MCF 10A (cell line): ENCODE results near the gene EFCAB10. TPM values are rescaled to one million over a fixed set of nuclear protein-coding genes. Genes with fewer than 3 reads are reported as not detected.

ENCODE experiments used
- BruUV-seq: library from RNA; stranded (reverse); fragments of 400-500 nt; replicated peaks from 2 replicates; lab custom pipeline; 2021; lab: Mats Ljungman, UMichigan
- CTCF ChIA-PET: fragments of 300-600 bp; sonication (Branson Sonifier 250); formaldehyde crosslinking; extraction: SDS; loops from one replicate; lab custom pipeline; 2021; ENCODE audit warnings: antibody characterized with exemption, inconsistent platforms; lab: Yijun Ruan, JAX
- POLR2A ChIA-PET: fragments of 300-600, 350-650 bp; sonication (Branson Sonifier 250); formaldehyde crosslinking; extraction: SDS; loops from one replicate; lab custom pipeline; 2020; ENCODE audit warnings: antibody characterized with exemption, inconsistent platforms; lab: Yijun Ruan, JAX
- DNase-seq: peaks from one replicate; pipeline ENCODE4 v3.0.0-alpha.2; 2018; ENCODE audit not compliant: unreplicated experiment
- H3K27ac Mint-ChIP-seq: one replicate; pipeline ENCODE4 v1.8.0; 2022; ENCODE audit warnings: mild to moderate bottlenecking, low read depth, mixed read lengths; ENCODE audit not compliant: unreplicated experiment
- H3K27me3 Mint-ChIP-seq: one replicate; pipeline ENCODE4 v1.8.0; 2022; ENCODE audit warnings: mixed read lengths; ENCODE audit not compliant: insufficient read depth, unreplicated experiment
- H3K36me3 Mint-ChIP-seq: one replicate; pipeline ENCODE4 v1.8.0; 2022; ENCODE audit warnings: mild to moderate bottlenecking, moderate library complexity, mixed read lengths; ENCODE audit not compliant: insufficient read depth, unreplicated experiment
- H3K4me1 Mint-ChIP-seq: one replicate; pipeline ENCODE4 v1.8.0; 2022; ENCODE audit warnings: mixed read lengths; ENCODE audit not compliant: insufficient read depth, unreplicated experiment
- H3K4me3 Mint-ChIP-seq: one replicate; pipeline ENCODE4 v1.8.0; 2022; ENCODE audit warnings: mild to moderate bottlenecking, moderate library complexity, mixed read lengths; ENCODE audit not compliant: unreplicated experiment
- H3K9me3 Mint-ChIP-seq: one replicate; pipeline ENCODE4 v1.8.0; 2022; ENCODE audit warnings: mixed read lengths; ENCODE audit not compliant: unreplicated experiment
- CTCF ChIP-seq: fragments of 200-600 bp; IDR thresholded peaks from one replicate; pipeline ENCODE4 v1.8.0; 2022; ENCODE audit warnings: antibody characterized with exemption, mild to moderate bottlenecking; ENCODE audit not compliant: unreplicated experiment
- intact Hi-C: fragments of 100-400 bp; cut with micrococcal nuclease; formaldehyde crosslinking; loops from 2 replicates; pipeline ENCODE4 v1.14.1; 2022
- total RNA-seq: library from RNA; stranded (reverse); gene quantifications from 2 replicates; pipeline ENCODE4 v1.2.3, GENCODE V29; 2022

EFCAB10 gene
- total RNA-seq, 1 experiment from 2014 or later = not detected

GRCh38 chr7:105565190-105565589, 16.1 kb downstream of the EFCAB10 start:
- no TSS peak for BruUV-seq
- POLR2A ChIA-PET = interaction anchor here (0.5 to 0.9 kb wide), 2 partner anchors 14 to 91 kb away, joined by 3 read pairs; no protein-coding TSS in a partner anchor
- no peak for TF ChIP-seq CTCF

DNA sequence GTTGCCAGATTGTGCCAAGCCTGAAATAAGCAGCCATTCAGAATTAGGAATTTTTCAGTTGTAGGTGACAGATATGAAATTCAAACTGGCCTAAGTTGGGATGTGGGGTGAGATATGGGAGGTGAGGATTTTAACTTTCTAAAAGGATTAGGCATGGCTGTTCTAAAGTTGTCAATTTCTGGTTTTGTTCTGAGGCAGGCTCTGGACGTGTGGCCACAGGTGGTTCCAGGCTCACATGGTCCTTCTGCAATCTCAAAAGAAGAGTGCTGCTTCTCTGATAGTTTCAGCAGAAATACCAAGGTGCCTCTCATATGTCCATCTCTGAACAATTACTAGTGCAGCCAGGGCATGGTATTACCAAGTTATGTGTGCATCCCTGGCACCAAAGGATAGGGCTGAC, 21.4 kb downstream of the EFCAB10 start:
- POLR2A ChIA-PET = no interaction called here
- TF ChIP-seq CTCF = no peak
- no peaks in the 10 kb centered on the region for H3K9me3 Mint-ChIP-seq
- H3K4me1 Mint-ChIP-seq = no peaks in the 10 kb centered on the region
- peaks cover 84% of the 10 kb centered on the region for H3K36me3 Mint-ChIP-seq
- no peaks in the 10 kb centered on the region for H3K27me3 Mint-ChIP-seq
- no peak for DNase-seq
- BruUV-seq = no TSS peak
- intact Hi-C loops = no loop called here
- CTCF ChIA-PET = no interaction called here
- H3K4me3 Mint-ChIP-seq = no peak overlapping the region
- peak overlapping the region; percentile 57 for H3K27ac Mint-ChIP-seq

More at GRCh38 chr7:105565190-105565589, 16.1 kb downstream of the EFCAB10 start:
- H3K4me3 Mint-ChIP-seq = no peak overlapping the region
- H3K36me3 Mint-ChIP-seq = peaks cover 79% of the 10 kb centered on the region
- intact Hi-C loops = no loop called here
- H3K9me3 Mint-ChIP-seq = no peaks in the 10 kb centered on the region
- CTCF ChIA-PET = interaction anchor here (0.9 kb wide), 1 partner anchor 33 kb away, joined by 3 read pairs; the partner anchor contains the start of gene RINT1
- no peaks in the 10 kb centered on the region for H3K27me3 Mint-ChIP-seq
- no peaks in the 10 kb centered on the region for H3K4me1 Mint-ChIP-seq
- DNase-seq = no peak
- no peak overlapping the region for H3K27ac Mint-ChIP-seq

GRCh38 chr7:105538339-105538738, 43.0 kb downstream of the EFCAB10 start:
- intact Hi-C loops = no loop called here
- BruUV-seq = no TSS peak
- DNase-seq = no peak
- Mint-ChIP-seq H3K9me3 (no peaks in the 10 kb centered on the region), H3K27me3 (no peaks in the 10 kb centered on the region), H3K36me3 (peaks cover 56% of the 10 kb centered on the region), H3K4me3 (no peak overlapping the region), H3K4me1 (no peaks in the 10 kb centered on the region), H3K27ac (no peak overlapping the region)
- ChIA-PET POLR2A (no interaction called here), CTCF (interaction anchor here (0.7 to 1.2 kb wide), 2 partner anchors 118 to 350 kb away, joined by 3 read pairs; no protein-coding TSS in a partner anchor)
- no peak for TF ChIP-seq CTCF

GRCh38 chr7:105532709-105533460, 48.4 kb downstream of the EFCAB10 start:
- CTCF ChIA-PET = interaction anchor here (0.5 to 1.9 kb wide), 11 partner anchors 9 to 1740 kb away, joined by 3 to 20 read pairs (median 3); no protein-coding TSS in a partner anchor
- peaks cover 5% of the 10 kb centered on the region for H3K4me1 Mint-ChIP-seq
- no peaks in the 10 kb centered on the region for H3K9me3 Mint-ChIP-seq
- TF ChIP-seq CTCF = no peak
- H3K4me3 Mint-ChIP-seq = peak overlapping the region; percentile 93
- BruUV-seq = TSS peak; percentile 73
- no peak for DNase-seq
- peaks cover 9% of the 10 kb centered on the region for H3K36me3 Mint-ChIP-seq
- no peaks in the 10 kb centered on the region for H3K27me3 Mint-ChIP-seq
- intact Hi-C loops = loop anchor here (5.0 kb wide), 1 partner anchor 509 kb away; no protein-coding TSS in a partner anchor
- POLR2A ChIA-PET = interaction anchor here (0.5 to 2.0 kb wide), 9 partner anchors 10 to 526 kb away, joined by 3 to 13 read pairs (median 4); no protein-coding TSS in a partner anchor
- peak overlapping the region; percentile 89 for H3K27ac Mint-ChIP-seq
